Aorta (tissue), 5 donors: Measurements from ENCODE around the gene GPC5. TPM values are rescaled to one million over a fixed set of nuclear protein-coding genes. Genes with fewer than 3 reads are reported as not detected.
"Not testable (repeated sequence)": the region's sequence is repeated elsewhere in the genome, so short reads cannot be mapped to it uniquely, and the experiment has no call there.

Source experiments
- ATAC-seq: fragments of 200-7000 bp; cut with Tn5 transposase; one replicate; pipeline ENCODE4 v1.9.1; 2022; ENCODE audit warnings: moderate library complexity; ENCODE audit not compliant: low FRiP score
- DNase-seq, 2 donors: peaks; one replicate each; pipeline ENCODE4 v3.0.0-alpha.2; 2020
- H3K27ac ChIP-seq, 2 donors: one replicate each; pipeline ENCODE4 v1.5.1; 2013; ENCODE audit warnings: low read length in 2 of 2, mild to moderate bottlenecking in 2 of 2, moderate library complexity in 2 of 2, control low read depth in 1 of 2, inconsistent platforms in 1 of 2, low read depth in 1 of 2
- H3K27me3 ChIP-seq, 2 donors: one replicate each; pipeline ENCODE4 v1.6.1; 2013; ENCODE audit warnings: control low read depth in 1 of 2, low read length in 1 of 2, mild to moderate bottlenecking in 1 of 2, moderate library complexity in 1 of 2; ENCODE audit not compliant: insufficient read depth in 2 of 2, control insufficient read depth in 1 of 2
- H3K36me3 ChIP-seq, 2 donors: one replicate each; pipeline ENCODE4 v1.6.1; 2013; ENCODE audit warnings: control low read depth in 1 of 2, low read length in 1 of 2, mild to moderate bottlenecking in 1 of 2; ENCODE audit not compliant: insufficient read depth in 2 of 2, control insufficient read depth in 1 of 2
- H3K4me1 ChIP-seq, 2 donors: one replicate each; pipeline ENCODE4 v1.6.1; 2013; ENCODE audit warnings: low read length in 2 of 2, control low read depth in 1 of 2, mild to moderate bottlenecking in 1 of 2, moderate library complexity in 1 of 2; ENCODE audit not compliant: insufficient read depth in 2 of 2, control insufficient read depth in 1 of 2
- H3K4me3 ChIP-seq, 2 donors: one replicate each; pipeline ENCODE4 v1.5.1; 2013; ENCODE audit warnings: low read length in 2 of 2, control low read depth in 1 of 2, mild to moderate bottlenecking in 1 of 2
- H3K9me3 ChIP-seq: one replicate; pipeline ENCODE4 v1.6.1; 2013; ENCODE audit warnings: mild to moderate bottlenecking, low read length; ENCODE audit not compliant: control insufficient read depth
- WGBS, 2 donors: extraction: QIAGEN DNeasy Blood & Tissue Kit; methylation state at CpG; one replicate each; pipeline ENCODE4 v1.1.7; 2013; 5-methylcytosine and 5-hydroxymethylcytosine counted together
- intact Hi-C, 2 donors: fragments of 100-400 bp; cut with DNase I; formaldehyde crosslinking; loops; one replicate each; pipeline versions ENCODE4 v1.14.2 to v1.15.0; 2022
- polyA plus RNA-seq, 2 donors: library from polyadenylated mRNA; stranded (reverse); fragments of 200-250 nt; gene quantifications; one replicate each; pipeline ENCODE4 v1.2.3, GENCODE V29; 2013
- total RNA-seq, 2 donors: library from RNA; stranded (reverse); fragmentation: NEBNext Ultra II Directional; extraction: Animal tissue kit (Norgen Biotek cat#: 25700); gene quantifications; one replicate each; pipeline ENCODE4 v1.2.1, GENCODE V29; 2021
- donor health status: healthy with polysubstance abuse.
- donor health status: Bipolar disorder and iron deficiency.
- donor health status: DM: no; HTN: no; CAD: no.
- donor health status: DM: no; HTN: no; CAD: no.
- donor health status: DM: yes; HTN: yes; CAD: no.

GPC5 gene
- total and polyA plus RNA-seq, 4 donors: 0.97 to 1.5 TPM; not detected in 2

- whole genome bisulfite sequencing, 2 donors: 66 to 73% methylated on average over 7 of the region's 7 CpGs
- Histone ChIP-seq H3K36me3 (no peaks in the 10 kb centered on the region), H3K9me3 (no peaks in the 10 kb centered on the region), H3K27ac (no peak overlapping the region), H3K27me3 (no peaks in the 10 kb centered on the region), H3K4me3 (no peak overlapping the region), H3K4me1 (no peaks in the 10 kb centered on the region)
- ATAC-seq (no peak), DNase-seq (no peak)
- intact Hi-C loops: no loop called here
Observed at GRCh38 chr13:91764527-91764926, 366.1 kb downstream of the GPC5 start.

GRCh38 chr13:91767651-91768050 is 369.2 kb downstream of the GPC5 start:
- H3K4me1 ChIP-seq: no peaks in the 10 kb centered on the region
- H3K4me3 ChIP-seq: no peak overlapping the region
- H3K36me3 ChIP-seq: no peaks in the 10 kb centered on the region
- H3K27me3 ChIP-seq: no peaks in the 10 kb centered on the region
- H3K9me3 ChIP-seq: no peaks in the 10 kb centered on the region
- no peak for DNase-seq
- intact Hi-C loops: no loop called here
- H3K27ac ChIP-seq: no peak overlapping the region
- ATAC-seq: no peak
- WGBS, 2 donors: 27 to 32% methylated on average over 4 of the region's 4 CpGs

GRCh38 chr13:91768746-91769145 is 370.3 kb downstream of the GPC5 start:
- intact Hi-C loops: no loop called here
- Histone ChIP-seq H3K27ac (no peak overlapping the region), H3K4me3 (no peak overlapping the region), H3K27me3 (no peaks in the 10 kb centered on the region), H3K4me1 (no peaks in the 10 kb centered on the region), H3K9me3 (no peaks in the 10 kb centered on the region), H3K36me3 (no peaks in the 10 kb centered on the region)
- ATAC-seq (no peak), DNase-seq (no peak)
- 78 to 89% methylated on average over 2 of the region's 2 CpGs for WGBS, 2 donors

GRCh38 chr13:91771229-91771628 is 372.8 kb downstream of the GPC5 start:
- Histone ChIP-seq H3K4me3 (no peak overlapping the region), H3K27ac (no peak overlapping the region), H3K36me3 (no peaks in the 10 kb centered on the region), H3K27me3 (no peaks in the 10 kb centered on the region), H3K4me1 (no peaks in the 10 kb centered on the region), H3K9me3 (no peaks in the 10 kb centered on the region)
- 0 to 83% methylated on average over 1 of the region's 1 CpG for WGBS, 2 donors
- DNase-seq (no peak), ATAC-seq (no peak)
- intact Hi-C loops: no loop called here

- DNase-seq (no peak), ATAC-seq (no peak)
- Histone ChIP-seq H3K9me3 (no peaks in the 10 kb centered on the region), H3K36me3 (no peaks in the 10 kb centered on the region), H3K27ac (no peak overlapping the region), H3K4me3 (no peak overlapping the region), H3K27me3 (no peaks in the 10 kb centered on the region), H3K4me1 (no peaks in the 10 kb centered on the region)
- WGBS, 2 donors: 33 to 53% methylated on average over 3 of the region's 3 CpGs
- intact Hi-C loops: no loop called here
Observed at GRCh38 chr13:91773591-91774227, 375.3 kb downstream of the GPC5 start.

DNA sequence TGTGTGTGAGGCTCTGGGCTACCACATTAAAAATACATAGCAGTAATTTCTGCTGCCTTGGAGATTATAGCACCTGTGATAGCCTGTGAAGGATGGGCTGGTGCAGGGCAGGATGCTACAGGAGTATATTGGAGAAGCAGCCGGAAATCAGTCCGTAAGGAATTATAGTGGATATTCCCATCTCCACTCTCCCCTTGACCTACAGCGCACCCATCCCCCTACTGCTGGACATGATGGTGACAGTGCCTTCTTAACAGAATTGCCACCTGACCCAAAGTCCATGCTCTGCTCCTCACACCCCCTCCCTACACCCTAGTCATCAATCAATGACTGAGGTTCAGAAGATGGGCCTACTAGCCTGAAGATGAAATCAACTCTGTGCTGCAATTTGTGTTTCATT is 376.0 kb downstream of the GPC5 start:
- H3K36me3 ChIP-seq: no peaks in the 10 kb centered on the region
- 93% methylated on average over 3 of the region's 3 CpGs for WGBS, 2 donors
- no peaks in the 10 kb centered on the region for H3K27me3 ChIP-seq
- no peak for DNase-seq
- no peak for ATAC-seq
- no peak overlapping the region for H3K27ac ChIP-seq
- intact Hi-C loops: no loop called here
- H3K4me1 ChIP-seq: no peaks in the 10 kb centered on the region
- H3K9me3 ChIP-seq: no peaks in the 10 kb centered on the region
- H3K4me3 ChIP-seq: no peak overlapping the region

DNA sequence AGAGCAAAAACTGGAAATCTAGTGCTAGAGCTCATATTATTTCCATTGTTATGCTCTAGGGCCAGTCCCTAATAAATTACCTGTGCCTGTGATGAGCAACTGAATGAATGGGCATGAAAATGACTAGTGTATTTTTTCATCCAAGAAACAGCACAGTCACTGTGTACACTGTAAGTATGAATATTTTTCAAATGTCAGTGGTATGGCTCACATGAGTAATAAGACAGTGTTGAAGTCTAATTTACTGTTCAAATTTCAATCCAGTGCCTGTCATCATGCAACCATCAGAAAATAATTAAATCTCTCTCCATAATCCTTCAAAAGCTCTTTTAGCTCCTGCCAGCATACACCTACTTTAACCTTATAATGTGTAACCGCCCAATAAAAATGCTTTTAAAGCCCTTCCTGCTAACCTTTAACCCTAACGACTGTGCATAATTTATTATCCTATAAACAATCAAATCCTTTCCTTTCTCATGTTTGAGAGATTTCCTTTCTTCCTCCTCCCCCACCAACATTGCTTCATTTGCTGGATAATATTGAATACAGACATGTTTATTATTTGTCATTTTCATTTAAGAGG is 378.3 kb downstream of the GPC5 start:
- intact Hi-C loops: no loop called here
- Histone ChIP-seq H3K4me3 (no peak overlapping the region), H3K27me3 (no peaks in the 10 kb centered on the region), H3K36me3 (no peaks in the 10 kb centered on the region), H3K27ac (no peak overlapping the region), H3K4me1 (no peaks in the 10 kb centered on the region), H3K9me3 (no peaks in the 10 kb centered on the region)
- no peak for ATAC-seq
- no peak for DNase-seq
- WGBS, 2 donors: 28 to 36% methylated on average over 2 of the region's 2 CpGs

DNA sequence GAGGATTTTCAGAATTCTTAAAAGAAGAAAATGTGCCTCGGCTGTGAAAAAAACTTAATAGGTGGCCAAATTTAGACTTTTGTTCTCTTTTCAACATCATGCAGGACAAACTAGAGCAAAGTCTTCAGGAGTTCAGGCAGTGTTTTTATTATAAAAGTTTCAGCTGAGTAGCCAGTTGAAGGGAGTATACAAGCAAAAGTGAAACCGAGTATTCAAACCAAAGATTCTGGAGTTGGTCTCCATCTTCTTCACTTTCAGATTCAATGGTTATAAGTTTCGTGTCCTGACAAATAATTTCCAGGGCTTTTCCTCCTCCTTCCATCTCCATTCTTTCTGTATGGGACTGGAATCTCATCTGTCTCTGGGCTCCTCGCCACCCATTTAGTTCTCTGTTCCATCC is 379.7 kb downstream of the GPC5 start:
- WGBS, 2 donors: 74 to 86% methylated on average over 4 of the region's 4 CpGs
- Histone ChIP-seq H3K9me3 (no peaks in the 10 kb centered on the region), H3K27me3 (no peaks in the 10 kb centered on the region), H3K36me3 (no peaks in the 10 kb centered on the region), H3K27ac (no peak overlapping the region), H3K4me1 (no peaks in the 10 kb centered on the region), H3K4me3 (no peak overlapping the region)
- intact Hi-C loops: no loop called here
- DNase-seq: no peak
- no peak for ATAC-seq

GRCh38 chr13:91781982-91782691 is 383.7 kb downstream of the GPC5 start:
- intact Hi-C loops, H3K27me3 ChIP-seq, H3K36me3 ChIP-seq, H3K9me3 ChIP-seq, H3K4me1 ChIP-seq, H3K4me3 ChIP-seq, ATAC-seq, DNase-seq, H3K27ac ChIP-seq: not testable (repeated sequence)
- 55 to 59% methylated on average over 7 of the region's 7 CpGs for WGBS, 2 donors
